Subcutaneous adipose tissue (tissue), 4 donors: ENCODE results near the gene DPP4. TPM values are rescaled to one million over a fixed set of nuclear protein-coding genes. Genes with fewer than 3 reads are reported as not detected.

Experiments
- CTCF ChIP-seq: fragments of 450-650 bp; IDR thresholded peaks from one replicate; pipeline ENCODE4 v1.5.1; 2016; ENCODE audit warnings: low read depth, mild to moderate bottlenecking, control low read depth, antibody characterized with exemption, moderate library complexity
- total RNA-seq, 4 donors: library from RNA; depleted of rRNA; stranded (reverse); fragments of >200 nt; gene quantifications; one replicate each; pipeline ENCODE4 v1.1.0, GENCODE V29; 2016

The DPP4 gene
- total RNA-seq, 4 donors from 2014 or later = 11.5 to 17.8 (median 16.3) TPM

- TF ChIP-seq CTCF = no peak
Measured at GRCh38 chr2:161982548-161983330, 91.3 kb downstream of the DPP4 start.

- no peak for TF ChIP-seq CTCF
Measured at GRCh38 chr2:161981679-161982250, 92.2 kb downstream of the DPP4 start.

- no peak for TF ChIP-seq CTCF
Measured at GRCh38 chr2:161980976-161981375, 93.0 kb downstream of the DPP4 start.

GRCh38 chr2:161979490-161979889 is 94.5 kb downstream of the DPP4 start:
- TF ChIP-seq CTCF = no peak

GRCh38 chr2:161976917-161977316 is 97.1 kb downstream of the DPP4 start:
- TF ChIP-seq CTCF = no peak

GRCh38 chr2:161976295-161976694 is 97.7 kb downstream of the DPP4 start:
- TF ChIP-seq CTCF = no peak

- TF ChIP-seq CTCF = no peak
Measured at GRCh38 chr2:161975813-161976160, 98.2 kb downstream of the DPP4 start.
